ENCODE measurements around the gene ENTREP1.

DNA sequence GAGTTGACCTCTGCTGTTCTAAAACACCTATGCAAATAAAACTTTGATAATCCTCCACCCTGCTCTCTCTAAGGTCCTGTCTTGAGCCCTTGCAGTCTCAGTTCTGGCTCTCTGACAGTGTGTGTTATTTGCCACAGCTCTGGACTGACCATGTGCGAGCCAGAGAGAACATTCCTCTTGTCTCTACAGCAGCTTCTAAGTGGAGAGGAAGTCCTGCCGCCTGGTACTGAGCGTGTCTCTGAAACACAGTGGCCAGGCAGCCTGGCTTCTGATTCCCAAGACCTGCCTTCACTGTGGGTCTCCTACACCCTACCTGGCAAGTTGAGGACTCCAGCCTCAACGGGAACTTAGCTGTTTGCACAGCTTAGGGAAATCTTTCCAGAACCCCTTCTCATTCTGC, 61.6 kb downstream of the ENTREP1 start:
- TF ChIP-seq, protein P1, sequence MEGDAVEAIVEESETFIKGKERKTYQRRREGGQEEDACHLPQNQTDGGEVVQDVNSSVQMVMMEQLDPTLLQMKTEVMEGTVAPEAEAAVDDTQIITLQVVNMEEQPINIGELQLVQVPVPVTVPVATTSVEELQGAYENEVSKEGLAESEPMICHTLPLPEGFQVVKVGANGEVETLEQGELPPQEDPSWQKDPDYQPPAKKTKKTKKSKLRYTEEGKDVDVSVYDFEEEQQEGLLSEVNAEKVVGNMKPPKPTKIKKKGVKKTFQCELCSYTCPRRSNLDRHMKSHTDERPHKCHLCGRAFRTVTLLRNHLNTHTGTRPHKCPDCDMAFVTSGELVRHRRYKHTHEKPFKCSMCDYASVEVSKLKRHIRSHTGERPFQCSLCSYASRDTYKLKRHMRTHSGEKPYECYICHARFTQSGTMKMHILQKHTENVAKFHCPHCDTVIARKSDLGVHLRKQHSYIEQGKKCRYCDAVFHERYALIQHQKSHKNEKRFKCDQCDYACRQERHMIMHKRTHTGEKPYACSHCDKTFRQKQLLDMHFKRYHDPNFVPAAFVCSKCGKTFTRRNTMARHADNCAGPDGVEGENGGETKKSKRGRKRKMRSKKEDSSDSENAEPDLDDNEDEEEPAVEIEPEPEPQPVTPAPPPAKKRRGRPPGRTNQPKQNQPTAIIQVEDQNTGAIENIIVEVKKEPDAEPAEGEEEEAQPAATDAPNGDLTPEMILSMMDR (IDR thresholded peaks at IDR 0.05) = no peak
- TF ChIP-seq POLR2A (IDR thresholded peaks at IDR 0.05) = no peak
